Astrocyte (in vitro differentiated cells and primary cell): ENCODE data around the gene TNNT3.
"Not testable (repeated sequence)": the region's sequence is repeated elsewhere in the genome, so short reads cannot be mapped to it uniquely, and the experiment has no call there.

ENCODE experiments used
- CTCF ChIP-seq: IDR thresholded peaks from 2 replicates; pipeline ENCODE4 v1.5.1; 2011; ENCODE audit warnings: low read depth, mild to moderate bottlenecking, inconsistent platforms, low read length, moderate library complexity; ENCODE audit not compliant: insufficient read depth
- EZH2 ChIP-seq: IDR thresholded peaks from 2 replicates; pipeline ENCODE4 v1.6.1; 2012; ENCODE audit warnings: mild to moderate bottlenecking, low read length, inconsistent platforms; ENCODE audit not compliant: insufficient read depth

- TF ChIP-seq CTCF, EZH2: not testable (repeated sequence)
These were observed 43.6 kb upstream of the TNNT3 start for GRCh38 chr11:1875851-1876301.
